KG1 (cell line): ENCODE data around the gene KRTAP10-11.

Experiments used
- DNase-seq: peaks from one replicate; lab custom pipeline; 2025; lab: John Stamatoyannopoulos, UW

KRTAP10-11 gene

DNA sequence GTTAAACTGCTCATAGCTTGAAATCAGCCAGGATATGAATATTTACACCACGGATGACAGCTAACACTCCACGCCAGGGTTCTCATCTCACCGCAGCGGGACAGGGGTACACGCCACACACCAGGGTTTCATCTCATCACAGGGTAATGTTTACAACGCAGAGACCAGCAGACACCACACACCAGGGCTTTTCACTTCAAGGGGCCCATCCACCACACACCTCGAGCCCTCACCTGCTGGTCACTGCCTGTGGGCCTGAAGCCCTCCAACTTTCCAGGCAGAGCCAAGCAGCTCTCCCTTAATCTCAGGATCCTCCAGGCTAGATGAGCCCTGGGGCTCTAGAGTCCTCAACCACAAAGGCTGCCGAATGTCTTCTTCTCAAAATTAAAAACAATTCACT, 49.4 kb downstream of the KRTAP10-11 start:
- DNase-seq = no peak

DNA sequence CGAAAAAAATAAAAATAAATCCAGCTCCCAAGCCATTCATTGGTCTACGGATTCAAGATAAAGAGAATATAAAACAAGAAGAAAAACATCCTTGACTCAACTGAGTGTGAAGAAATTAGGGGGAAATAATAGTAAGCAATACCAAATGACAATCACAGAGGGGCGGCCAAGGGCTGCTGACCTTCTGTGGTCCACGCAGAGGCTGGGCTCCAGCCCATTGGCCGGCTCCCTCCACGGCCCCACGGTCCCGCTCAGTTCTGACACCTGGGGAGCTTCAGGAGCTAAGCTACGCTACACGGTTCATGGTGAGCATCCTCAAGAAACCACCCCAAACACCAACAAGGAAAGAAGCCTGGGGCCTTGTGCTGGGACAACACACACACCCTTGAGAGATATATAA, 50.4 kb downstream of the KRTAP10-11 start:
- no peak for DNase-seq
